Mesendoderm (in vitro differentiated cells): ENCODE data around the gene SPRED2.

Experiments used
- DNase-seq: peaks from one replicate; pipeline ENCODE4 v3.0.0; 2013
- H2AK5ac ChIP-seq: 2 replicates; pipeline ENCODE4 v1.6.1; 2013; ENCODE audit warnings: low read length, inconsistent platforms
- H2BK120ac ChIP-seq: 2 replicates; pipeline ENCODE4 v1.6.1; 2013; ENCODE audit warnings: low read depth, mild to moderate bottlenecking, low read length, moderate library complexity, mixed read lengths
- H2BK15ac ChIP-seq: replicated peaks from 2 replicates; pipeline ENCODE4 v1.6.1; 2013; ENCODE audit warnings: low read depth, mild to moderate bottlenecking, moderate library complexity
- H2BK5ac ChIP-seq: 2 replicates; pipeline ENCODE4 v1.6.1; 2013; ENCODE audit warnings: low read length, inconsistent platforms
- H3K18ac ChIP-seq: 2 replicates; pipeline ENCODE4 v1.6.1; 2013; ENCODE audit warnings: mild to moderate bottlenecking, low read length, mixed read lengths
- H3K23ac ChIP-seq: one replicate; pipeline ENCODE4 v1.6.1; 2013; ENCODE audit warnings: low read length
- H3K27ac ChIP-seq: 2 replicates; pipeline ENCODE4 v1.5.1; 2013; ENCODE audit warnings: low read depth, mild to moderate bottlenecking, inconsistent platforms, low read length, moderate library complexity
- H3K27me3 ChIP-seq: 2 replicates; pipeline ENCODE4 v1.6.1; 2013; ENCODE audit warnings: low read length, control low read depth, mild to moderate bottlenecking, inconsistent platforms; ENCODE audit not compliant: insufficient read depth, poor library complexity
- H3K36me3 ChIP-seq: 2 replicates; pipeline ENCODE4 v1.6.1; 2013; ENCODE audit warnings: low read length, inconsistent platforms; ENCODE audit not compliant: control insufficient read depth, insufficient read depth
- H3K4ac ChIP-seq: one replicate; pipeline ENCODE4 v1.6.1; 2013; ENCODE audit warnings: low read depth, mild to moderate bottlenecking, low read length, moderate library complexity
- H3K4me1 ChIP-seq: 2 replicates; pipeline ENCODE4 v1.6.1; 2013; ENCODE audit warnings: low read depth, low read length, inconsistent platforms; ENCODE audit not compliant: control insufficient read depth
- H3K4me2 ChIP-seq: 2 replicates; pipeline ENCODE4 v1.6.1; 2013; ENCODE audit warnings: low read length
- H3K4me3 ChIP-seq: 2 replicates; pipeline ENCODE4 v1.5.1; 2013; ENCODE audit warnings: mild to moderate bottlenecking, low read length
- H3K56ac ChIP-seq: one replicate; pipeline ENCODE4 v1.6.1; 2013; ENCODE audit warnings: low read length
- H3K79me1 ChIP-seq: 2 replicates; pipeline ENCODE4 v1.6.1; 2013; ENCODE audit warnings: low read length, inconsistent platforms
- H3K79me2 ChIP-seq: 2 replicates; pipeline ENCODE4 v1.6.1; 2013; ENCODE audit warnings: mild to moderate bottlenecking, low read length; ENCODE audit not compliant: control insufficient read depth, insufficient read depth
- H3K9ac ChIP-seq: 2 replicates; pipeline ENCODE4 v1.6.1; 2013; ENCODE audit warnings: low read length, inconsistent platforms
- H4K5ac ChIP-seq: one replicate; pipeline ENCODE4 v1.6.1; 2013; ENCODE audit warnings: low read length
- H4K8ac ChIP-seq: one replicate; pipeline ENCODE4 v1.6.1; 2013; ENCODE audit warnings: low read depth, mild to moderate bottlenecking, control low read depth, low read length, moderate library complexity
- WGBS: extraction: QIAGEN DNeasy Blood & Tissue Kit; methylation state at CpG from one replicate; pipeline ENCODE4 v1.1.7; 2013; ENCODE audit warnings: low lambda C conversion rate, missing lambda C conversion rate; ENCODE audit not compliant: insufficient coverage; ENCODE audit errors: extremely low coverage; 5-methylcytosine and 5-hydroxymethylcytosine counted together

Gene SPRED2

DNA sequence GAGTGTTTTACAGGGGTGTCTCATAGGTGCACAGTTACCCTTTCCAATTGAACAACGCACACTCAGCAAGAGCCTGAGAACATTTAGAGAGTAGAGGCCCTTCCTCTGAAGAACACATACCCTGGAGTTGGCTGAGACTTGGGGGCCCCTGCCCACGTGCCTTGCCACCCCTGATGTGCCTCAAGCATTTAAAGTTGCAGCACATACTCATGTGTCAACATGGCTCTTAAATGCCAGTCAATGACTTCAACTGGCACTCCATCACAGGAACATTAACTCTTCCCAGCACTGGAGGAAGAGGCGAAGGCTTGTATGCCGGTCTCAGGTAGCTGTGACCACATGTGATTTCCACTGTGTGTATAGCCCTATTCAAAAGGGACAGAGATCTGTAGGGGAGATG lies 57.4 kb downstream of the SPRED2 start:
- Histone ChIP-seq H3K9ac (no peak overlapping the region), H2AK5ac (no peak overlapping the region), H2BK120ac (no peak overlapping the region), H3K27ac (no peak overlapping the region), H3K4me3 (no peak overlapping the region), H3K79me2 (no peaks in the 10 kb centered on the region), H3K23ac (no peak overlapping the region), H2BK15ac (no peak overlapping the region), H2BK5ac (no peak overlapping the region), H3K79me1 (peaks cover 6% of the 10 kb centered on the region), H3K56ac (no peak overlapping the region), H3K18ac (no peak overlapping the region), H3K4ac (no peak overlapping the region), H3K27me3 (no peaks in the 10 kb centered on the region), H3K4me1 (peaks cover 27% of the 10 kb centered on the region), H4K5ac (no peak overlapping the region), H4K8ac (no peak overlapping the region), H3K4me2 (no peak overlapping the region), H3K36me3 (no peaks in the 10 kb centered on the region)
- no peak for DNase-seq
- no CpG with 5 or more reads among the region's 4 CpGs for WGBS

DNA sequence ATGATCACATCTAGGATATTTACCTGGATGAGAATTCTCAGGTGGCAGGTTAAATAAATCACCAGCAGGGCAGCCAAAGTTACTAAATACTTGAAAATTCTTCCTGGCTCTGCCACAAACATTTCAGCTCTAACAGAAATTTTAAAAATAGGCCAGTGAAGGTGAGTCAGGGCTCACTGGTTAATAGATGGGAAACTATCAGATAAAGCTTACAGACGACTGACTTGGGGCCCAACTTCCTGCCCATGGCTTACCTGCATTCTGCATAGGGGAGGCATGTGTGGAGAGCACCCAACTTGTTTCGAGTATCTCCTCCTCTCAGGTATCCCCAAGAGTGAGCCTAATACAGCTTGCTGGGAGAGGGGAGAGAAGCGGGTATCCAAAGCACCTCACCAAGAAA lies 57.8 kb downstream of the SPRED2 start:
- Histone ChIP-seq H3K9ac (no peak overlapping the region), H3K79me2 (no peaks in the 10 kb centered on the region), H3K27ac (no peak overlapping the region), H3K4ac (no peak overlapping the region), H3K27me3 (no peaks in the 10 kb centered on the region), H3K23ac (no peak overlapping the region), H4K5ac (no peak overlapping the region), H3K4me3 (no peak overlapping the region), H3K36me3 (no peaks in the 10 kb centered on the region), H2BK120ac (no peak overlapping the region), H2BK5ac (no peak overlapping the region), H3K79me1 (peaks cover 6% of the 10 kb centered on the region), H3K56ac (no peak overlapping the region), H2AK5ac (no peak overlapping the region), H3K4me1 (peaks cover 27% of the 10 kb centered on the region), H3K4me2 (no peak overlapping the region), H4K8ac (no peak overlapping the region), H3K18ac (no peak overlapping the region), H2BK15ac (no peak overlapping the region)
- WGBS = no CpG with 5 or more reads among the region's 3 CpGs
- no peak for DNase-seq

DNA sequence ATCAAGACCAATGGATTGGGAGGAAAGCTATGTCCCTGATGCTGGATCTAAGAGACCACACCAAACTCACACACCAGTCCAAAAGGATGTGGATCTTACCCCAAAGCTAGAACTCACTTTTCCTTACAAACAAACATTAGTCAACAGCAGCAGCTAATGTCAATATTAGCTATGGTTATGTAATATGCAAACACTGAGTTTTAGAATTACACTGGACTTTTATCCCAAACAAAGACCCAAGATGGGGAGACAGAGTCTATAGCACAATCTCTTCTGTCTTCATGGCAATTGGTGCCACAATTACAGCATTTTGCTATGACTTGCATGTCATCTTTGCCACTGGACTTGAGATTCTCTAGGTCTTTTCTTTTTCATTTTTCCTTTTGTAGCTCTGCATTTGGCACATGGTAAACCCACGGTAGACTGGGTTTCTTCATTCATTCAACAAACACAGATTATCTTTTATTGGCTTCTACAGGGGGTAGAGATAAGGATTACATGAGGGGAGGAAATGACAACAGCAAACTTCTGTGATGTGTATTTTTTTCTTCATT lies 59.0 kb downstream of the SPRED2 start:
- Histone ChIP-seq H3K4ac (no peak overlapping the region), H3K23ac (no peak overlapping the region), H2AK5ac (no peak overlapping the region), H3K56ac (no peak overlapping the region), H3K27me3 (no peaks in the 10 kb centered on the region), H3K4me1 (peaks cover 27% of the 10 kb centered on the region), H3K79me2 (no peaks in the 10 kb centered on the region), H3K18ac (no peak overlapping the region), H3K4me2 (no peak overlapping the region), H3K4me3 (no peak overlapping the region), H2BK5ac (no peak overlapping the region), H2BK120ac (no peak overlapping the region), H2BK15ac (no peak overlapping the region), H3K36me3 (no peaks in the 10 kb centered on the region), H3K9ac (no peak overlapping the region), H3K79me1 (peaks cover 6% of the 10 kb centered on the region), H4K5ac (no peak overlapping the region), H3K27ac (no peak overlapping the region), H4K8ac (no peak overlapping the region)
- no peak for DNase-seq
- no CpG with 5 or more reads among the region's 1 CpG for WGBS

DNA sequence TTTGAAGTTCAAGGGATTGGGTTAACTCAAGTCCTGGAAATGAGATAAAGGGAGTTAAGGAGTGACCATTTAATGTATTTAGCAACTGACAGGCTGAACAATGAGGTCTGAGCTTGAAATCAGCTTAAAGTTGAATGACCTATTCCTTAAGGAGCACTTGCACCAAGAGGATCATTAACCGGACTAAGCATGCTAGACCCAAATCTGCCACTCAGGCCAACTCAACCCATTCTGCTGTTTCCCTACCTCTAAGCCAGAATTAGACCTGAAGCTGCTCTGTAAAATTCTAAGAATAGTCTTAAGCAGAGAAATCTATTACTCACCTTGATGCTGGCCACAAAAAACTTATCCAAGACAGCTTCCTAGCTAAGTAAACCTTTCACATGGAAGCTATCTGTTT lies 59.8 kb downstream of the SPRED2 start:
- H3K27me3 ChIP-seq = no peaks in the 10 kb centered on the region
- no peak overlapping the region for H4K5ac ChIP-seq
- no peak overlapping the region for H3K9ac ChIP-seq
- DNase-seq = no peak
- no peak overlapping the region for H3K4me2 ChIP-seq
- H3K4me3 ChIP-seq = no peak overlapping the region
- H3K79me1 ChIP-seq = peaks cover 6% of the 10 kb centered on the region
- H4K8ac ChIP-seq = no peak overlapping the region
- no peak overlapping the region for H3K27ac ChIP-seq
- no peak overlapping the region for H2BK5ac ChIP-seq
- H3K4ac ChIP-seq = no peak overlapping the region
- peaks cover 24% of the 10 kb centered on the region for H3K4me1 ChIP-seq
- H3K79me2 ChIP-seq = no peaks in the 10 kb centered on the region
- H2BK15ac ChIP-seq = no peak overlapping the region
- no peak overlapping the region for H3K23ac ChIP-seq
- no peak overlapping the region for H3K56ac ChIP-seq
- WGBS = no CpG with 5 or more reads among the region's 1 CpG
- H2AK5ac ChIP-seq = no peak overlapping the region
- no peaks in the 10 kb centered on the region for H3K36me3 ChIP-seq
- H2BK120ac ChIP-seq = no peak overlapping the region
- no peak overlapping the region for H3K18ac ChIP-seq

DNA sequence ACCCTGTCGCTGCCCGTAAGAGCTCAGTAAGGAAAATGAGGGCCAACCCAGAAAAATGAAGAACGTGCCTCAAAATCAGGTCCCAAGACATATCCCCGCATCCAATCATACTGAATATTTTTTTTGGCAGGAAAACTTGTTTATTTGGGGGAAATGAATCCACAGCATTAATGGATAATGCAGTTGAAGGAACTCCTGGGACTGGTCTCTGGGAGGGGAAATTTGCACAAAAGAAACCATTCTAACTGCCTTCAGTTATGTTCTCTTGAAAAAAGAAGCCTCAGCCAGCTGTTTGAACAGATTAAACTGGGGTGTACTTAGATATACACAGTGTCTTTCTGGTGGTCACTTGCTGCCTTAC lies 61.3 kb downstream of the SPRED2 start:
- Histone ChIP-seq H3K4me3 (no peak overlapping the region), H4K8ac (no peak overlapping the region), H3K18ac (peak overlapping the region; percentile 41), H3K27me3 (no peaks in the 10 kb centered on the region), H3K36me3 (no peaks in the 10 kb centered on the region), H3K79me2 (peaks cover 2% of the 10 kb centered on the region), H4K5ac (no peak overlapping the region), H3K4me1 (peaks cover 23% of the 10 kb centered on the region), H2BK5ac (no peak overlapping the region), H3K23ac (no peak overlapping the region), H2BK15ac (no peak overlapping the region), H3K4me2 (no peak overlapping the region), H3K9ac (no peak overlapping the region), H2AK5ac (no peak overlapping the region), H3K79me1 (peaks cover 10% of the 10 kb centered on the region), H3K27ac (no peak overlapping the region), H3K4ac (no peak overlapping the region), H3K56ac (no peak overlapping the region), H2BK120ac (no peak overlapping the region)
- no CpG with 5 or more reads among the region's 4 CpGs for WGBS
- DNase-seq = no peak

DNA sequence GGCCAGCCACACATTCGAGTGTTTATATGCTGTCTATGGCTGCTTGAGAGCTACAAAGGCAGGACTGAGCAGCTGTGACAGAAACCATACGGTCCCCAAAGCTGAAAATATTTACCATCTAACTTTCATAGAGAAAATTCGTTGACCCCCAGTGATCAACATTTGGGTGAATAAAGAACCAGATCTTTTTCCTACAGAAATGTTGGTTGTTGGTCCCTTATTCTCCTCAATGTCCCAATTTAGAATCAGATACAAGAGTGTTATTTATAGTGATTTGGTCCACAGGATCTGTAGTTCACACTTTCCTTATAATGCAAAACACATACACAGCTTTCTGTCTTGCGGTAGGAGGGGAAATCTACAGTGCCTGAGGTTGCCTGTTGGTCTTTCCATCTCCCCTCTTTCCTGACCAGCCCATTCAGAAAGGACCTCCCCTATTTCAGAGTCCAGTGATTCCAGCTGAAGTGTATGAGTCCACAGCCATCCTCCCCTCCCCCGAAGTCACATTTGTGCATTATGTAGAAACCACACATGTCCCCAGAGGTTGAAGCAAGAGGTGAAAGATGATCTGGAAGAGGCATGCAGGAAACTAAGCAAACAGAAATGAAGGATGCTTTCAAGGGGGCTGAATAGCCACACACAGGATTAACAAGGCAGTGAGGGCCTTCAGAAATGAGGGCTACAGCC lies 61.9 kb downstream of the SPRED2 start:
- H3K23ac ChIP-seq = no peak overlapping the region
- H3K79me2 ChIP-seq = peaks cover 2% of the 10 kb centered on the region
- H3K79me1 ChIP-seq = peaks cover 8% of the 10 kb centered on the region
- no peak overlapping the region for H3K4me2 ChIP-seq
- H4K8ac ChIP-seq = no peak overlapping the region
- H2BK5ac ChIP-seq = no peak overlapping the region
- no peak overlapping the region for H4K5ac ChIP-seq
- no peak overlapping the region for H2BK120ac ChIP-seq
- no CpG with 5 or more reads among the region's 5 CpGs for WGBS
- H3K9ac ChIP-seq = no peak overlapping the region
- H2AK5ac ChIP-seq = no peak overlapping the region
- peak overlapping the region; percentile 41 for H3K18ac ChIP-seq
- no peak for DNase-seq
- H3K4me3 ChIP-seq = no peak overlapping the region
- no peak overlapping the region for H2BK15ac ChIP-seq
- H3K4me1 ChIP-seq = peaks cover 23% of the 10 kb centered on the region
- no peaks in the 10 kb centered on the region for H3K27me3 ChIP-seq
- no peak overlapping the region for H3K56ac ChIP-seq
- no peak overlapping the region for H3K4ac ChIP-seq
- H3K27ac ChIP-seq = no peak overlapping the region
- H3K36me3 ChIP-seq = no peaks in the 10 kb centered on the region
